ENCODE measurements around the gene NFKBIL1.

NFKBIL1 gene

DNA sequence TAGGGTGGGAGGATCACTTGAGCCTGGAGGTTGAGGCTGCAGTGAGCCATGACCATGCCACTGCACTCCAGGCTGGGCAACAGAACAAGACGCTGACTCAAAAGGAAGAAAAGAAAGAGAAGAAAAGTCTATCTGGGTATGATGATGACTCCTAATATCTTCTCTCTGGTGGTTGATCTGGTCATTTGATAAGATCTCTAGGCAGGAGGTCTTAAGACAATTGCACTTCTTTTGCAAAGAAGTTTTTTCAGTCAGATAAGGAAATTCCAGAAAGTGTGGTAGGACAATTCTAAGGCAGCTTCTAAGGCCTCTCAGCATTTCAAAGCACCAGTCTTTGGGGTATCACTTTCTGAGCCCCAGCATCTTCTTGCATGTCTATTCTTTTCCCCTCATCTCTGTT lies 59.9 kb downstream of the NFKBIL1 start:
- H3K4me1 ChIP-seq (ENCODE audit: insufficient read depth, insufficient read length), result peaks cover 2% of the 10 kb centered on the region
- no peaks in the 10 kb centered on the region for H3K27me3 ChIP-seq (ENCODE audit: insufficient read depth, insufficient read length)
- H3K4me3 ChIP-seq (ENCODE audit: insufficient read length, low read depth), result no peak overlapping the region
- TF ChIP-seq ZNF274 (IDR thresholded peaks at IDR 0.05; ENCODE audit: low read depth, low read length), result no peak
- no peak for TF ChIP-seq YY1 (IDR thresholded peaks at IDR 0.05; ENCODE audit: insufficient read depth, insufficient read length)
- TF ChIP-seq SUZ12 (IDR thresholded peaks at IDR 0.05; ENCODE audit: extremely low read depth, insufficient read depth, insufficient read length), result no peak
- no peaks in the 10 kb centered on the region for H3K9me3 ChIP-seq (ENCODE audit: insufficient read depth, low read length)
- no peak overlapping the region for H3K9ac ChIP-seq (ENCODE audit: insufficient read length, low read depth)
- DNase-seq (ENCODE audit: low read depth, low spot score), result no peak
- no peaks in the 10 kb centered on the region for H3K36me3 ChIP-seq (ENCODE audit: insufficient read depth, insufficient read length, low read length)
